Stimulated activated naive CD8-positive, alpha-beta T cell treated with anti-CD3 and anti-CD28 coated beads, Interleukin-15, amount 100 ng/mL, for 72 hours (primary cell): Measurements from ENCODE around the gene RANBP10.
"Not testable (repeated sequence)": the region's sequence is repeated elsewhere in the genome, so short reads cannot be mapped to it uniquely, and the experiment has no call there.

ENCODE experiments used
- ATAC-seq: fragments of 150-1000 bp; cut with Tn5 transposase; 2 replicates; pipeline ENCODE4 v1.10.0; 2021; ENCODE audit warnings: mild to moderate bottlenecking, moderate library complexity
- DNase-seq, 2 donors: peaks; one replicate each; pipeline ENCODE4 v3.0.0; 2021 to 2022
- H3K27ac Mint-ChIP-seq, 2 donors: one replicate each; pipeline ENCODE4 v1.8.0; 2022; ENCODE audit warnings: mild to moderate bottlenecking in 2 of 2, mixed read lengths in 2 of 2, moderate library complexity in 2 of 2
- H3K27me3 Mint-ChIP-seq: one replicate; pipeline ENCODE4 v1.8.0; 2022; ENCODE audit warnings: mixed read lengths
- H3K4me1 Mint-ChIP-seq: one replicate; pipeline ENCODE4 v1.8.0; 2022; ENCODE audit warnings: mild to moderate bottlenecking, mixed read lengths
- H3K4me3 Mint-ChIP-seq, 2 donors: one replicate each; pipeline ENCODE4 v1.8.0; 2022; ENCODE audit warnings: mild to moderate bottlenecking in 2 of 2, mixed read lengths in 2 of 2, moderate library complexity in 1 of 2
- H3K9me3 Mint-ChIP-seq, 2 donors: one replicate each; pipeline ENCODE4 v1.8.0; 2022; ENCODE audit warnings: mixed read lengths in 2 of 2

Gene RANBP10

GRCh38 chr16:67702130-67702529, 104.2 kb downstream of the RANBP10 start:
- Mint-ChIP-seq H3K9me3 (no peaks in the 10 kb centered on the region), H3K27me3 (no peaks in the 10 kb centered on the region), H3K4me3 (no peak overlapping the region), H3K4me1 (peaks cover 20% of the 10 kb centered on the region), H3K27ac (no peak overlapping the region)
- ATAC-seq (no peak), DNase-seq (no peak)

- no peak overlapping the region for H3K27ac Mint-ChIP-seq
- no peaks in the 10 kb centered on the region for H3K27me3 Mint-ChIP-seq
- H3K9me3 Mint-ChIP-seq: no peaks in the 10 kb centered on the region
- no peak for ATAC-seq
- H3K4me1 Mint-ChIP-seq: peaks cover 20% of the 10 kb centered on the region
- DNase-seq: no peak
- no peak overlapping the region for H3K4me3 Mint-ChIP-seq
These were observed 104.9 kb downstream of the RANBP10 start for GRCh38 chr16:67701420-67701819.

GRCh38 chr16:67699265-67699664, 107.1 kb downstream of the RANBP10 start:
- H3K27me3 Mint-ChIP-seq: no peaks in the 10 kb centered on the region
- ATAC-seq (no peak), DNase-seq (no peak)
- H3K4me1 Mint-ChIP-seq: peaks cover 15% of the 10 kb centered on the region
- no peaks in the 10 kb centered on the region for H3K9me3 Mint-ChIP-seq
- no peak overlapping the region for H3K4me3 Mint-ChIP-seq
- no peak overlapping the region for H3K27ac Mint-ChIP-seq

- H3K27ac Mint-ChIP-seq: no peak overlapping the region
- ATAC-seq: no peak
- H3K9me3 Mint-ChIP-seq: no peaks in the 10 kb centered on the region
- H3K4me1 Mint-ChIP-seq: peaks cover 2% of the 10 kb centered on the region
- no peak for DNase-seq
- H3K4me3 Mint-ChIP-seq: no peak overlapping the region
- H3K27me3 Mint-ChIP-seq: no peaks in the 10 kb centered on the region
These were observed 108.8 kb downstream of the RANBP10 start for GRCh38 chr16:67697422-67698185.

- Mint-ChIP-seq H3K9me3 (no peaks in the 10 kb centered on the region), H3K27me3 (no peaks in the 10 kb centered on the region), H3K4me1 (peaks cover 4% of the 10 kb centered on the region), H3K4me3 (no peak overlapping the region), H3K27ac (no peak overlapping the region)
- ATAC-seq: no peak
- DNase-seq: no peak
These were observed 111.7 kb downstream of the RANBP10 start for GRCh38 chr16:67694611-67695010.

- DNase-seq, H3K27me3 Mint-ChIP-seq, ATAC-seq, H3K9me3 Mint-ChIP-seq, H3K27ac Mint-ChIP-seq, H3K4me1 Mint-ChIP-seq, H3K4me3 Mint-ChIP-seq: not testable (repeated sequence)
These were observed 112.7 kb downstream of the RANBP10 start for GRCh38 chr16:67693517-67694285.

GRCh38 chr16:67685388-67686112, 120.8 kb downstream of the RANBP10 start:
- ATAC-seq: no peak
- peak overlapping the region in 1 of 2 donors; percentile 63 for H3K27ac Mint-ChIP-seq
- DNase-seq: no peak
- H3K4me1 Mint-ChIP-seq: no peaks in the 10 kb centered on the region
- H3K4me3 Mint-ChIP-seq: no peak overlapping the region
- H3K27me3 Mint-ChIP-seq: no peaks in the 10 kb centered on the region
- no peaks in the 10 kb centered on the region for H3K9me3 Mint-ChIP-seq

GRCh38 chr16:67683767-67684166, 122.6 kb downstream of the RANBP10 start:
- Mint-ChIP-seq H3K4me1 (no peaks in the 10 kb centered on the region), H3K9me3 (no peaks in the 10 kb centered on the region), H3K4me3 (no peak overlapping the region), H3K27me3 (no peaks in the 10 kb centered on the region), H3K27ac (no peak overlapping the region)
- DNase-seq (no peak), ATAC-seq (no peak)

- ATAC-seq (no peak), DNase-seq (no peak)
- Mint-ChIP-seq H3K9me3 (no peaks in the 10 kb centered on the region), H3K27ac (peak overlapping the region in 1 of 2 donors; percentile 21), H3K27me3 (no peaks in the 10 kb centered on the region), H3K4me1 (no peaks in the 10 kb centered on the region), H3K4me3 (no peak overlapping the region)
These were observed 126.1 kb downstream of the RANBP10 start for GRCh38 chr16:67679935-67680897.

GRCh38 chr16:67678354-67679023, 127.9 kb downstream of the RANBP10 start:
- Mint-ChIP-seq H3K27me3 (no peaks in the 10 kb centered on the region), H3K4me1 (peaks cover 12% of the 10 kb centered on the region), H3K27ac (no peak overlapping the region), H3K9me3 (no peaks in the 10 kb centered on the region), H3K4me3 (no peak overlapping the region)
- no peak for ATAC-seq
- DNase-seq: no peak

- Mint-ChIP-seq H3K9me3 (no peaks in the 10 kb centered on the region), H3K27ac (no peak overlapping the region), H3K4me1 (peaks cover 12% of the 10 kb centered on the region), H3K27me3 (no peaks in the 10 kb centered on the region), H3K4me3 (no peak overlapping the region)
- ATAC-seq (no peak), DNase-seq (no peak)
These were observed 128.6 kb downstream of the RANBP10 start for GRCh38 chr16:67677712-67678111.

GRCh38 chr16:67676939-67677338, 129.4 kb downstream of the RANBP10 start:
- no peak overlapping the region for H3K27ac Mint-ChIP-seq
- peaks cover 12% of the 10 kb centered on the region for H3K4me1 Mint-ChIP-seq
- no peak overlapping the region for H3K4me3 Mint-ChIP-seq
- H3K9me3 Mint-ChIP-seq: no peaks in the 10 kb centered on the region
- no peak for ATAC-seq
- DNase-seq: no peak
- H3K27me3 Mint-ChIP-seq: no peaks in the 10 kb centered on the region

GRCh38 chr16:67676516-67676915, 129.8 kb downstream of the RANBP10 start:
- H3K4me3 Mint-ChIP-seq: no peak overlapping the region
- ATAC-seq (no peak), DNase-seq (no peak)
- H3K9me3 Mint-ChIP-seq: no peaks in the 10 kb centered on the region
- peaks cover 12% of the 10 kb centered on the region for H3K4me1 Mint-ChIP-seq
- no peaks in the 10 kb centered on the region for H3K27me3 Mint-ChIP-seq
- no peak overlapping the region for H3K27ac Mint-ChIP-seq

GRCh38 chr16:67675999-67676398, 130.4 kb downstream of the RANBP10 start:
- Mint-ChIP-seq H3K9me3 (no peaks in the 10 kb centered on the region), H3K4me3 (no peak overlapping the region), H3K4me1 (peaks cover 12% of the 10 kb centered on the region), H3K27ac (peak overlapping the region in 1 of 2 donors; percentile 6), H3K27me3 (no peaks in the 10 kb centered on the region)
- DNase-seq: no peak
- no peak for ATAC-seq

- Mint-ChIP-seq H3K4me3 (no peak overlapping the region), H3K4me1 (peaks cover 12% of the 10 kb centered on the region), H3K27ac (no peak overlapping the region), H3K27me3 (no peaks in the 10 kb centered on the region), H3K9me3 (no peaks in the 10 kb centered on the region)
- ATAC-seq (no peak), DNase-seq (no peak)
These were observed 130.8 kb downstream of the RANBP10 start for GRCh38 chr16:67675579-67675935.
